Coronary artery (tissue), 2 donors: ENCODE data around the gene FARP2.
"Not testable (repeated sequence)": the region's sequence is repeated elsewhere in the genome, so short reads cannot be mapped to it uniquely, and the experiment has no call there.

Experiments used
- DNase-seq: peaks from one replicate; pipeline ENCODE4 v3.0.0-alpha.2; 2017; ENCODE audit warnings: low spot score
- H3K27ac ChIP-seq, 2 donors: fragments of 200-600 bp; sonication (generic); one replicate each; pipeline ENCODE4 v1.5.1; 2016 to 2019
- H3K4me3 ChIP-seq: fragments of 200-600 bp; sonication (generic); 2 replicates; pipeline ENCODE4 v1.5.1; 2016; ENCODE audit warnings: mild to moderate bottlenecking, moderate library complexity
- TF ChIP-seq, protein P1 (sequence below): fragments of 200-600 bp; sonication (generic); IDR thresholded peaks from one replicate; pipeline ENCODE4 v1.5.1; 2019; ENCODE audit warnings: antibody characterized with exemption

The FARP2 gene

DNA sequence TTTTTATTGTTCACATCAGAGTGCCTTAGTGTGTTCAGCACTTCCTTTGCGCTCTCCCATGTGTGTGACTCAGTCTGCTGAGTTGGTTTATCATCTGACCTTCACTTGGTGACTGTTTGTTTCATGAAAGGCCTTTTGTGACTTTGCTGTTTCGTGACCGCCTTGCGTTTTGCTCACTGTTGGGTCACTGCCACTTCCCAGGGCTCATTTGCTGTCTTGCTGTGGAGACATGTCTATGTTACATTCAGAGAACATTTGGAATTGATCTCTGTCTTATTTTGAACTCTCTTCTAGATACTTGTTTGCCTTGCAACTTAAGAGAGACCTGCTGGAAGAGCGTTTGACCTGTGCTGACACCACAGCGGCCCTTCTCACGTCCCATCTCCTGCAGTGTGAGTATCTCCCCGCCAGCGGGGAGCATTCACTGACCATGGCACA is 54.7 kb downstream of the FARP2 start:
- Histone ChIP-seq H3K27ac (no peak overlapping the region), H3K4me3 (no peak overlapping the region)
- TF ChIP-seq, protein P1, sequence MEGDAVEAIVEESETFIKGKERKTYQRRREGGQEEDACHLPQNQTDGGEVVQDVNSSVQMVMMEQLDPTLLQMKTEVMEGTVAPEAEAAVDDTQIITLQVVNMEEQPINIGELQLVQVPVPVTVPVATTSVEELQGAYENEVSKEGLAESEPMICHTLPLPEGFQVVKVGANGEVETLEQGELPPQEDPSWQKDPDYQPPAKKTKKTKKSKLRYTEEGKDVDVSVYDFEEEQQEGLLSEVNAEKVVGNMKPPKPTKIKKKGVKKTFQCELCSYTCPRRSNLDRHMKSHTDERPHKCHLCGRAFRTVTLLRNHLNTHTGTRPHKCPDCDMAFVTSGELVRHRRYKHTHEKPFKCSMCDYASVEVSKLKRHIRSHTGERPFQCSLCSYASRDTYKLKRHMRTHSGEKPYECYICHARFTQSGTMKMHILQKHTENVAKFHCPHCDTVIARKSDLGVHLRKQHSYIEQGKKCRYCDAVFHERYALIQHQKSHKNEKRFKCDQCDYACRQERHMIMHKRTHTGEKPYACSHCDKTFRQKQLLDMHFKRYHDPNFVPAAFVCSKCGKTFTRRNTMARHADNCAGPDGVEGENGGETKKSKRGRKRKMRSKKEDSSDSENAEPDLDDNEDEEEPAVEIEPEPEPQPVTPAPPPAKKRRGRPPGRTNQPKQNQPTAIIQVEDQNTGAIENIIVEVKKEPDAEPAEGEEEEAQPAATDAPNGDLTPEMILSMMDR: no peak
- DNase-seq: no peak

DNA sequence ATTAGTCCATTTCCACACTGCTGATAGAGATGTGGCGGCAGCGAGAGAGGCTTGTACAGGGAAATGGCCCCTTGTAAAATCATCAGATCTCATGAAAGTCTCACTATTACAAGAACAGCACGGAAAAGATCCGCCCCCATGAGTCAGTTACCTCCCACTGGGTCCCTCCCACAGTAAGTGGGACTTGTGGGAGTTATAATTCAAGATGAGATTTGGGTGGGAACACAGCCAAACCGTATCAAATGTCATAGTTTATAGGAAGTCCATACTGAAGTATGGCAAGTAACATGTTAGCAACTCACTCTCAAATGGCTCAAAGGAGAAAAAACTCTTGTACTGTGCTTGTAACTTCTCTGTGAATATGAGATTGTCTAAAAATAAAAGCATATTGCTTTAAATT is 56.1 kb downstream of the FARP2 start:
- TF ChIP-seq, protein P1: no peak
- no peak overlapping the region for H3K27ac ChIP-seq
- no peak for DNase-seq
- H3K4me3 ChIP-seq: no peak overlapping the region

DNA sequence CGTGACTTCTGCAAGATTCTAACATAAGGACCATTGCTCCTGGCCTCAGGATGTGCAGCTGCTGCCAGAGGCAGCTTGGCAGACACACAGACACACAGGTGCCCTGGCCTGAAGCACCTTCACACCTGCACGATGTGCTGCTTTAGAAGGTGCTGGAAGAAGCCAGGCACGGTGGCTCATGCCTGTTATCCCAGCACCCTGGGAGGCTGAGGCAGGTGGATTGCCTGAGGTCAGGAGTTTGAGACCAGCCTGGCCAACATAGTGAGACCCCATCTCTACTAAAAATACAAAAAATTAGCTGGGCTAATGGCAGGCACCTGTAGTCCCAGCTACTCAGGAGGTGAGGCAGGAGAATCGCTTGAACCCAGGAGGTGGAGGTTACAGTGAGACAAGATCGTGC is 57.4 kb downstream of the FARP2 start:
- H3K27ac ChIP-seq, DNase-seq, H3K4me3 ChIP-seq: not testable (repeated sequence)

DNA sequence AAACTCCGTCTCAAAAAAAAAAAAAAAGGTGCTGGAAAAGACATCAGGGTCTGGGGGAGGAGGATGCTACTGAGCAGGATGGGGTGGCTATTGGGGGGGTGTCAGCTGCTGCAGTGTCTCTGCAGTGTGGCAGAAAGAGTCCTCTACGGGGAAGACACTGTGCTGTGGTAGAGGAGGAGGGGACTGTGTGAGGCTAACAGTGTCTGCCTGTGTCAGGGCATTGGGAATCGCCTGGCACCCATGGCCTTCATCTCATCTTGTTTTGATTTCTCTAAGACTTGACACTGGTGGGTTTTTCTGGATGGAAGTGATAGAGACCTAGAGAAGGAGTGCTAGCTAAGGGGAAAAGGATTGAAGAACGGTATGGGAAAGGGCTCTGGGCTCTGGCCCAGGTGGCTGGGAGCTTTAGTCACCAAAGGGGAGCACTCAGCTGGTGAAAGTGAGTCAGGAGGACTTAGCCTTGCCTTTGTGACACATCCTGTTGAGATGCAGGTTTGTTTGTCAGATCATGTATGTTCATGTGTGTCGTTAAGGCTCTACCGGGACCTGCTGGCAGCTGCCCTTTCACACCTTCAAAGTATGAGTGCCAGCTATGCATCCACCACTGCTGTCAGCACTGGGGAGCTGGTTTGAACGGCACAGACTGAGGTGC is 58.0 kb downstream of the FARP2 start:
- Histone ChIP-seq H3K4me3 (no peak overlapping the region), H3K27ac (no peak overlapping the region)
- TF ChIP-seq, protein P1: no peak
- DNase-seq: no peak

DNA sequence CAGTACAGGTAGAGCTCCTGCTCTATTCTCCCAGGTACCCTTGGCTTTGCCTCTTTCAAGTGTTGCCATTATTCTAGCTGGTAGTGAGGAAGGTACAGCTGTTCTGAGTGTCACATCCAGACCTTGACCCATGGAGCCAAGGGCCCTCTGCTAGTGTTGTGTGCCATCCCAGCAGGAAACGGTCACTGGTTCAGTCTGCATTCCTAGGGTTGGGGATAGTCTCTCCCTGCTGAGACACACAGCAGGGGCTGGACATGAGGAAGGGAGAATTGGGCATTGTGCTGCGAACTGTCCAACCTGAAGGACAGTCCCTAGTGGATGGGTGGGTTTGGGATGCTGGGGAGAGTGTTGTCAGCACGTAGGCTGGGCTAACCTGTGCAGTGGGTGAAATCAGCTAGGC is 59.1 kb downstream of the FARP2 start:
- TF ChIP-seq, protein P1: no peak

DNA sequence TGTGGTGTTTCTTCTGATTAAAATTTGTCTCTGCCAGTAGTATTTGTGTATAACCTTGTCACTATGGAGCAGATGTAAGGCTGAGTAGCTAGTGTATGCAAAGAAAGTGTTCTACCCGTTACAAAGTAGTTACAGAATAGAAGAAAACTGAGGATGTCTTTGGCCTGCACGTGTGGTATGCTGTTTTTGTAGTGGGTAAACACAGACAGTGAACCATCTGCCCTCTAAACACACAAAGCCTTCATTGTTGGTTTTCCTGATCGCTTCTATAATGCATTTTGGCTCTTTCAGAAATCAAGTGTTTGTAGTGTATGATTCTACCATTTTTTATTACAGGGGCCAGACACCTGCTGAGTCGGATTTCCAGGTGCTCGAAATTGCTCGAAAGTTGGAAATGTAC is 61.5 kb downstream of the FARP2 start:
- no peak overlapping the region for H3K4me3 ChIP-seq
- no peak for DNase-seq
- no peak overlapping the region for H3K27ac ChIP-seq
- TF ChIP-seq, protein P1: no peak

More for the DNA sequence above, 59.1 kb downstream of the FARP2 start:
- no peak overlapping the region for H3K4me3 ChIP-seq
- DNase-seq: no peak
- H3K27ac ChIP-seq: no peak overlapping the region

DNA sequence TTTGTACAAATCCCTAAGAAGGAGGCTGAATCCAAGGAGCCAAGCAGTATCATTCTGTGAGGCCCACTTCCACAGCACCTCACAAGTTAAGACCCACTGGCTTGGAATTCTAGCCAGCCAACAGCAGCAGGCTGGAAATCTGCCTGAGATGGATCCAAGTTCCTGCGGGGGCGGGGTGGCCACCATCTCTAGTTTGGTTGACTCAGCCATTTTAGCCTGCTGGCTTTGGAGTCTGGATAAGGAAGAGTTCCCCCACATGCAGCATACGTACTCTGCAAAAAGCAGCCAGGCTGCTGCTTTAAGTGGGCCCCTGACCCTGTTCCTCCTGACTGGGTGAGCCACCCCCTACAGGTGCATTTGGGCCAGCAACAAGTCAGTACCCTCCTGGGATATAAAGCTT is 65.2 kb downstream of the FARP2 start:
- TF ChIP-seq, protein P1: no peak
- no peak for DNase-seq
- H3K27ac ChIP-seq: no peak overlapping the region
- H3K4me3 ChIP-seq: no peak overlapping the region

DNA sequence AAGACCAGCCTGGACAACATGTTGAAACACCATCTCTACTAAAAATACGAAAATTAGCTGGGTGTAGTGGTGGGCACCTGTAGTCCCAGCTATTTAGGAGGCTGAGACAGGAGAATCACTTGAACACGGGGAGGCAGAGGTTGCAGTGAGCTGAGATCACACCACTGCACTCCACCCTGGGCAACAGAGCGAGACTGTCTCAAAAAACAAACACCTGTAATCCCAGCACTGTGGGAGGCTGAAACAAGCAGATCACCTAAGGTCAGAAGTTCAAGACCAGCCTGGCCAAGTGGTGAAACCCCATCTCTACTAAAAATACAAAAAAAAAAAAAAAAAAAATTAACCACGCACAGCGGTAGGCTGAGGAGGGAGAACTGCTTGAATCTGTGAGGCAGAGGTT is 65.9 kb downstream of the FARP2 start:
- not testable (repeated sequence) for H3K27ac ChIP-seq, H3K4me3 ChIP-seq, DNase-seq
